H1 (cell line): ENCODE results near the gene ATXN7L3B. TPM values are rescaled to one million over a fixed set of nuclear protein-coding genes. Genes with fewer than 3 reads are reported as not detected.

ENCODE experiments used
- CTBP2 ChIP-seq: IDR thresholded peaks from 2 replicates; pipeline ENCODE4 v1.7.0; 2011; ENCODE audit warnings: borderline replicate concordance, mild to moderate bottlenecking, moderate library complexity, mixed read lengths, low read length; ENCODE audit not compliant: insufficient read depth, insufficient read length
- EP300 ChIP-seq, 2 experiments: IDR thresholded peaks; 1 replicate in 1 of 2; 2 replicates in 1 of 2; pipeline ENCODE4 v1.6.1; 2011 to 2012; ENCODE audit warnings: low read depth in 2 of 2, low read length in 2 of 2, mild to moderate bottlenecking in 2 of 2, borderline replicate concordance in 1 of 2, inconsistent platforms in 1 of 2, moderate library complexity in 1 of 2
- GABPA ChIP-seq: IDR thresholded peaks from 2 replicates; pipeline ENCODE4 v1.6.1; 2011; ENCODE audit warnings: mild to moderate bottlenecking, low read length, moderate library complexity, borderline replicate concordance; ENCODE audit not compliant: insufficient read depth
- YY1 ChIP-seq: IDR thresholded peaks from 2 replicates; pipeline ENCODE4 v1.6.1; 2011; ENCODE audit warnings: low read depth, mild to moderate bottlenecking, low read length
- polyA plus RNA-seq, 7 experiments: library from polyadenylated mRNA; depleted of rRNA in 3 of 7; stranded (reverse) in 5 of 7; unstranded in 2 of 7; fragments of >200 nt in 5 of 7; fragments of 200-250 nt in 2 of 7; gene quantifications; 1 replicate in 5 of 7; 2 replicates in 1 of 7; 4 replicates in 1 of 7; pipeline versions ENCODE4 v1.2.1 to v1.2.3, GENCODE V29; 2011 to 2013; ENCODE audit warnings: missing spikeins in 2 of 7, mixed read lengths in 2 of 7
- total RNA-seq: library from RNA; stranded (reverse); fragmentation: NEBNext Ultra II Directional; extraction: Animal tissue kit (Norgen Biotek cat#: 25700); gene quantifications from 2 replicates; pipeline ENCODE4 v1.2.1, GENCODE V29; 2021

Gene ATXN7L3B
- total and polyA plus RNA-seq, 2 of the 8 experiments (the other 6 are each of a cell fraction or from before 2014, with no cell fraction given) = 23.7 to 39.9 TPM

DNA sequence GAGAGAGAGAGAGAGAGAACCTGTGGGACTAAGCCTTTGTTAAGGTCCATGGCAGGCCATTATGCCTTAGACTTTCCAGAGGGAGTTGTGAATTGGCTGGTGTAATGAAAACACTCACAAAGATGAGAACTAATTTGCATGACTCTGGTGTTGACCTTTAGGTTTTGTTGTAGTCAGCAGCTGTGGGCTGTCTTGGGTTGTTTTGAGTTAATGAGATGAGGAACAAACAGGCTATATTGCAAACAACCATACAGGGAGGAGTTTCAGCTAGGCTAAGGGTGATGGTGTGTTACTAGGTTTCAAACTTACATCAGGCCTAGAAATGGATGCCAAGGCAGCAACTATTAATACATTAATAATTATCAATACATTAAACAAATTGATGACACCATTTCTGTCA lies 26.3 kb downstream of the ATXN7L3B start (continued):
- no peak for TF ChIP-seq EP300 (IDR thresholded peaks at IDR 0.05; ENCODE audit: borderline replicate concordance in 1 of 2, low read depth in 2 of 2, low read length in 2 of 2)
- TF ChIP-seq YY1 = no peak
- no peak for TF ChIP-seq GABPA
- TF ChIP-seq CTBP2 = no peak
